CD4-positive, alpha-beta memory T cell (primary cell): ENCODE results near the gene STMN1. TPM values are rescaled to one million over a fixed set of nuclear protein-coding genes. Genes with fewer than 3 reads are reported as not detected.

Source experiments
- CTCF ChIA-PET: fragments of 350-600 bp; sonication (Branson Sonifier 250); formaldehyde crosslinking; loops from one replicate; lab custom pipeline; 2021; ENCODE audit warnings: inconsistent platforms; ENCODE audit not compliant: partially characterized antibody; lab: Charles Lee
- POLR2A ChIA-PET: fragments of 350-600 bp; sonication (Branson Sonifier 250); formaldehyde crosslinking; loops from one replicate; lab custom pipeline; 2021; ENCODE audit not compliant: partially characterized antibody; lab: Charles Lee
- DNase-seq, 5 donors: peaks; one replicate each; pipeline versions ENCODE4 v3.0.0 to v3.0.0-alpha.2; 2020 to 2022; ENCODE audit warnings: mixed read lengths in 1 of 5
- H3K27ac ChIP-seq: one replicate; pipeline ENCODE4 v1.7.0; 2013; ENCODE audit warnings: low read depth, low read length
- H3K27me3 ChIP-seq: 2 replicates; pipeline ENCODE4 v1.7.0; 2013; ENCODE audit warnings: mild to moderate bottlenecking, low read length, moderate library complexity; ENCODE audit not compliant: insufficient read depth
- H3K36me3 ChIP-seq: 2 replicates; pipeline ENCODE4 v1.7.0; 2013; ENCODE audit warnings: mild to moderate bottlenecking, low read length, moderate library complexity; ENCODE audit not compliant: insufficient read depth
- H3K4me1 ChIP-seq: 2 replicates; pipeline ENCODE4 v1.7.0; 2013; ENCODE audit warnings: mild to moderate bottlenecking, low read length, moderate library complexity; ENCODE audit not compliant: insufficient read depth
- H3K4me3 ChIP-seq, 2 donors: one replicate each; pipeline ENCODE4 v1.7.0; 2013; ENCODE audit warnings: low read length in 2 of 2, mild to moderate bottlenecking in 1 of 2
- H3K9me3 ChIP-seq, 2 donors: one replicate each; pipeline ENCODE4 v1.7.0; 2013; ENCODE audit warnings: low read length in 2 of 2, control low read depth in 1 of 2; ENCODE audit not compliant: control insufficient read depth in 1 of 2
- H3K27ac Mint-ChIP-seq, 7 donors: one replicate each; pipeline ENCODE4 v1.8.0; 2020 to 2021; ENCODE audit warnings: mixed read lengths in 7 of 7, mild to moderate bottlenecking in 6 of 7, inconsistent platforms in 3 of 7, moderate library complexity in 3 of 7
- H3K27me3 Mint-ChIP-seq, 2 donors: one replicate each; pipeline ENCODE4 v1.8.0; 2020 to 2021; ENCODE audit warnings: mixed read lengths in 2 of 2
- H3K36me3 Mint-ChIP-seq, 2 donors: one replicate each; pipeline ENCODE4 v1.8.0; 2020 to 2021; ENCODE audit warnings: mixed read lengths in 2 of 2, inconsistent platforms in 1 of 2, mild to moderate bottlenecking in 1 of 2
- H3K4me1 Mint-ChIP-seq, 4 donors: one replicate each; pipeline ENCODE4 v1.8.0; 2020 to 2021; ENCODE audit warnings: mixed read lengths in 4 of 4, mild to moderate bottlenecking in 1 of 4
- H3K4me3 Mint-ChIP-seq, 8 donors: one replicate each; pipeline ENCODE4 v1.8.0; 2020 to 2021; ENCODE audit warnings: mixed read lengths in 8 of 8, mild to moderate bottlenecking in 7 of 8, moderate library complexity in 6 of 8, inconsistent platforms in 3 of 8
- H3K9me3 Mint-ChIP-seq, 8 donors: one replicate each; pipeline ENCODE4 v1.8.0; 2020 to 2021; ENCODE audit warnings: mixed read lengths in 8 of 8, mild to moderate bottlenecking in 5 of 8, inconsistent platforms in 3 of 8, moderate library complexity in 1 of 8
- intact Hi-C: fragments of 100-400 bp; cut with micrococcal nuclease; formaldehyde crosslinking; loops from one replicate; pipeline ENCODE4 v1.15.1; 2023
- polyA plus RNA-seq, 2 donors: library from polyadenylated mRNA; unstranded; fragments of 300-500 nt; fragmentation: Illumina TruSeq; gene quantifications; one replicate each; pipeline ENCODE4 v1.2.3, GENCODE V29; 2021
- total RNA-seq, 2 experiments: library from RNA; stranded (reverse); gene quantifications; one replicate each; pipeline ENCODE4 v1.2.3, GENCODE V29; 2021

STMN1 gene
- total and polyA plus RNA-seq, 4 experiments from 2014 or later: 34.5 to 85.2 (median 45.4) TPM

DNA sequence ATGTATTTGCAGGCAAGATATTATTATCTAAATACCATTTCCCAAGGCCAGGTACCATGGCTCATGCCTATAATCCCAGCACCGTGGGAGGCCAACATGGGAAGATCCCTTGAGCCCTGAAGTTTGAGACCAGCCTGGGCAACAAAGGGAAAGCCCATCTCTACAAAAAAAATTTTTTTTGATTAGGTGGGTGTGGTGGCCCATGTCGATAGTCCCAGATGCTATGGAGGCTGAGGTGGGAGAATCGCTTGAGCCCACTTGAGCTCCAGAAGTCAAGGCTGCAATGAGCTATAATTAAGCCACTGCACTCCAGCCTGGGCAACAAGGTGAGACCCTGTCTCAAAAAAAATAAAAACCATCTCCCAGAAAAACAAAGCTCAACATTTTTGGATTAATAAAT lies 2.2 kb downstream of the STMN1 start:
- Mint-ChIP-seq H3K9me3 (no peaks in the 10 kb centered on the region), H3K4me1 (peaks cover 16 to 29% (median 21%) of the 10 kb centered on the region in 4 donors), H3K27ac (peak overlapping the region in 1 of 7 donors; percentile 96), H3K36me3 (peaks cover 3 to 14% of the 10 kb centered on the region in 2 donors), H3K4me3 (peak overlapping the region in 6 of 8 donors; percentile 33 to 92 (median 90)), H3K27me3 (no peaks in the 10 kb centered on the region)
- Histone ChIP-seq H3K4me3 (no peak overlapping the region), H3K27ac (no peak overlapping the region), H3K9me3 (no peaks in the 10 kb centered on the region), H3K27me3 (no peaks in the 10 kb centered on the region), H3K4me1 (peaks cover 26% of the 10 kb centered on the region), H3K36me3 (no peaks in the 10 kb centered on the region)
- intact Hi-C loops: no loop called here
- POLR2A ChIA-PET: interaction anchor here (1.9 to 7.9 kb wide), 3 partner anchors 8 to 95 kb away, joined by 18 to 73 read pairs (median 21); partner anchors contain the start of gene PAFAH2
- CTCF ChIA-PET: interaction anchor here (0.8 to 19.0 kb wide), 4 partner anchors 9 to 95 kb away, joined by 3 to 583 read pairs (median 41); partner anchors contain the start of gene PAFAH2
- no peak for DNase-seq

- H3K27ac ChIP-seq: no peak overlapping the region
- H3K27me3 ChIP-seq: no peaks in the 10 kb centered on the region
- peaks cover 26% of the 10 kb centered on the region for H3K4me1 ChIP-seq
- Mint-ChIP-seq H3K36me3 (peaks cover 3 to 15% of the 10 kb centered on the region in 2 donors), H3K27me3 (no peaks in the 10 kb centered on the region), H3K4me1 (peaks cover 16 to 24% (median 19%) of the 10 kb centered on the region in 4 donors), H3K9me3 (no peaks in the 10 kb centered on the region), H3K27ac (peak overlapping the region in 1 of 7 donors; percentile 1), H3K4me3 (no peak overlapping the region)
- no peaks in the 10 kb centered on the region for H3K9me3 ChIP-seq
- no peaks in the 10 kb centered on the region for H3K36me3 ChIP-seq
- POLR2A ChIA-PET: interaction anchor here (1.0 to 7.9 kb wide), 3 partner anchors 42 to 96 kb away, joined by 3 to 73 read pairs (median 5); partner anchors contain the start of gene PAFAH2
- CTCF ChIA-PET: interaction anchor here (3.9 to 19.0 kb wide), 3 partner anchors 7 to 97 kb away, joined by 19 to 583 read pairs (median 63); partner anchors contain the start of gene PAFAH2
- H3K4me3 ChIP-seq: no peak overlapping the region
- no peak for DNase-seq
- intact Hi-C loops: no loop called here
Measured at GRCh38 chr1:25902462-25902861, 3.8 kb downstream of the STMN1 start.

DNA sequence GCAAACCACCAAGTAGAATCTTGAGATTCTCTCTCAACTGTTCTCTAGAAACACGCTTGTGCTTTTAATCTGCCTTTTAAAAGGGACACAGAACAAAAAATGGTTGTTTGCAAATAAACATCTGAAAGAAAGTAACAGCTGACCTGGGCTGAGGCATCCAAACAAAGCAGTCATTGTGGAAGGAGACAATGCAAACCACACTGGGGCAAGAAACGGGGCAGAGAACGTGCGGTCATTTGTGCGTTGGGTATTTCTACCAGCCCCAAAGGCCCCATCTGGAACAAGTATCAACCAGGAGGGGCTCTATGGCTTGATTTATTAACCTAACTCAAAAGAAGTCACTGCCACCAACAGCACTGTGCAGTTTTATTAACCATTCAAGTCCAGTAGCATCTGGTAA lies 6.0 kb downstream of the STMN1 start:
- no peak overlapping the region for H3K27ac Mint-ChIP-seq
- Histone ChIP-seq H3K4me3 (no peak overlapping the region), H3K36me3 (no peaks in the 10 kb centered on the region), H3K27me3 (no peaks in the 10 kb centered on the region), H3K27ac (no peak overlapping the region), H3K4me1 (peaks cover 27% of the 10 kb centered on the region), H3K9me3 (no peaks in the 10 kb centered on the region)
- no peak overlapping the region for H3K4me3 Mint-ChIP-seq
- no peaks in the 10 kb centered on the region for H3K27me3 Mint-ChIP-seq
- no peak for DNase-seq
- POLR2A ChIA-PET: interaction anchor here (7.9 kb wide), 1 partner anchor 98 kb away, joined by 73 read pairs; the partner anchor contains the start of gene PAFAH2
- H3K9me3 Mint-ChIP-seq: no peaks in the 10 kb centered on the region
- intact Hi-C loops: no loop called here
- H3K4me1 Mint-ChIP-seq: peaks cover 17 to 19% (median 17%) of the 10 kb centered on the region in 4 donors
- CTCF ChIA-PET: interaction anchor here (19.0 kb wide), 1 partner anchor 99 kb away, joined by 583 read pairs; the partner anchor contains the start of gene PAFAH2
- H3K36me3 Mint-ChIP-seq: peaks cover 3 to 10% of the 10 kb centered on the region in 2 donors

DNA sequence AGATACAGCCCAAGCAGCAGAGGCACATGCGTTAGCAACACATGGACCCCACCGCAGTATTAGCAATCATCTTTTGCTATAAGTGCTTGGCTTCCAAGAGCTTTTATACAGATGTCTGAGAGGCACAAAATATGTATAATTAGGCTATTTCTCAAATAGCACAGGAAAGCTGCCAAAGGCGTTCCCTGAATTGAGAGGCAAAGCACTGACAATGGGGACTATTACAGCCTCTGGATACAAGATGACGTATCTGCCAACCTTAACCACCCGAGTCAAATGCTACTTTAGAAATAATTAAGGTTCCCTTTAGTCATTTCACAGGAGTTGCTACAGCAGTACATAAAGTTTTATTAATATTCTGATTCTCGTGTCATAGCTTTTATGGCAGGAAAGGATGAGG lies 6.4 kb downstream of the STMN1 start:
- Mint-ChIP-seq H3K27me3 (no peaks in the 10 kb centered on the region), H3K4me1 (peaks cover 13 to 17% (median 14%) of the 10 kb centered on the region in 4 donors), H3K27ac (no peak overlapping the region), H3K9me3 (no peaks in the 10 kb centered on the region), H3K4me3 (no peak overlapping the region), H3K36me3 (peaks cover 3 to 6% of the 10 kb centered on the region in 2 donors)
- Histone ChIP-seq H3K9me3 (no peaks in the 10 kb centered on the region), H3K27ac (no peak overlapping the region), H3K4me1 (peaks cover 26% of the 10 kb centered on the region), H3K36me3 (no peaks in the 10 kb centered on the region), H3K27me3 (no peaks in the 10 kb centered on the region), H3K4me3 (no peak overlapping the region)
- intact Hi-C loops: loop anchor here (5.0 kb wide), 1 partner anchor 248 kb away; no protein-coding TSS in a partner anchor
- CTCF ChIA-PET: interaction anchor here (19.0 kb wide), 1 partner anchor 100 kb away, joined by 583 read pairs; the partner anchor contains the start of gene PAFAH2
- POLR2A ChIA-PET: interaction anchor here (7.9 kb wide), 1 partner anchor 99 kb away, joined by 73 read pairs; the partner anchor contains the start of gene PAFAH2
- DNase-seq: no peak

GRCh38 chr1:25898223-25899015 lies 7.8 kb downstream of the STMN1 start:
- CTCF ChIA-PET: interaction anchor here (4.6 to 19.0 kb wide), 2 partner anchors 91 to 101 kb away, joined by 65 to 583 read pairs; partner anchors contain the start of gene PAFAH2

GRCh38 chr1:25897754-25898153 lies 8.5 kb downstream of the STMN1 start:
- POLR2A ChIA-PET: interaction anchor here (4.2 kb wide), 1 partner anchor 99 kb away, joined by 71 read pairs; the partner anchor contains the start of gene PAFAH2
- no peaks in the 10 kb centered on the region for H3K9me3 Mint-ChIP-seq
- DNase-seq: no peak
- peaks cover 7 to 9% (median 7%) of the 10 kb centered on the region in 4 donors for H3K4me1 Mint-ChIP-seq
- no peak overlapping the region for H3K27ac ChIP-seq
- no peaks in the 10 kb centered on the region for H3K9me3 ChIP-seq
- H3K36me3 Mint-ChIP-seq: peaks cover 3 to 5% of the 10 kb centered on the region in 2 donors
- H3K4me1 ChIP-seq: peaks cover 10% of the 10 kb centered on the region
- no peaks in the 10 kb centered on the region for H3K36me3 ChIP-seq
- no peak overlapping the region for H3K4me3 Mint-ChIP-seq
- H3K27me3 Mint-ChIP-seq: no peaks in the 10 kb centered on the region
- no peaks in the 10 kb centered on the region for H3K27me3 ChIP-seq
- intact Hi-C loops: loop anchor here (5.0 kb wide), 1 partner anchor 250 kb away; no protein-coding TSS in a partner anchor
- no peak overlapping the region for H3K27ac Mint-ChIP-seq
- CTCF ChIA-PET: interaction anchor here (1.3 to 19.0 kb wide), 3 partner anchors 33 to 102 kb away, joined by 3 to 583 read pairs (median 65); partner anchors contain the start of gene PAFAH2
- H3K4me3 ChIP-seq: no peak overlapping the region

More at GRCh38 chr1:25898223-25899015, 7.8 kb downstream of the STMN1 start:
- no peaks in the 10 kb centered on the region for H3K27me3 ChIP-seq
- intact Hi-C loops: loop anchor here (5.0 kb wide), 1 partner anchor 249 kb away; no protein-coding TSS in a partner anchor
- no peaks in the 10 kb centered on the region for H3K36me3 ChIP-seq
- H3K36me3 Mint-ChIP-seq: peaks cover 3 to 5% of the 10 kb centered on the region in 2 donors
- H3K9me3 Mint-ChIP-seq: no peaks in the 10 kb centered on the region
- POLR2A ChIA-PET: interaction anchor here (4.2 to 7.9 kb wide), 2 partner anchors 99 to 100 kb away, joined by 71 to 73 read pairs; partner anchors contain the start of gene PAFAH2
- no peak overlapping the region for H3K27ac ChIP-seq
- H3K4me1 ChIP-seq: peaks cover 13% of the 10 kb centered on the region
- H3K4me1 Mint-ChIP-seq: peaks cover 7 to 9% (median 7%) of the 10 kb centered on the region in 4 donors
- H3K4me3 ChIP-seq: no peak overlapping the region
- peak overlapping the region in 1 of 7 donors; percentile 58 for H3K27ac Mint-ChIP-seq
- DNase-seq: no peak
- H3K9me3 ChIP-seq: no peaks in the 10 kb centered on the region
- no peak overlapping the region for H3K4me3 Mint-ChIP-seq
- H3K27me3 Mint-ChIP-seq: no peaks in the 10 kb centered on the region
